ENCODE results near the gene HAGH.
A peak's percentile ranks its signal among the peaks of the same experiment; 100 is the strongest.

The HAGH gene

GRCh38 chr16:1771188-1771863 lies 55.3 kb downstream of the HAGH start, which contains the start of gene NME3:
Gene NME3, minus strand, starts transcription at chr16:1771543. Its CDS starts 9 bp downstream, at chr16:1771534.
- Histone ChIP-seq H2AFZ (ENCODE audit: low read depth) (peak within 1 kb of the TSS; percentile 41; the same call in 1 of the 2 replicates), H3K9ac (peak within 1 kb of the TSS; percentile 89), H3K4me3 (IDR thresholded peaks at IDR 0.05; ENCODE audit: insufficient read depth, low read depth, low read length) (no peak within 1 kb of the TSS), H3K27me3 (ENCODE audit: insufficient read depth, low read depth) (no peaks in the 10 kb centered on the region), H3K27ac (peak within 1 kb of the TSS; percentile 82), H4K20me1 (ENCODE audit: insufficient read depth) (no peaks in the 10 kb centered on the region), H3K4me2 (peak within 1 kb of the TSS; percentile 91), H3K4me1 (ENCODE audit: low read depth, poor library complexity, severe bottlenecking) (peaks cover 19% of the 10 kb centered on the region), H3K36me3 (ENCODE audit: insufficient read depth) (no peaks in the 10 kb centered on the region), H3K79me2 (ENCODE audit: insufficient read depth, low read depth) (peaks cover 41% of the 10 kb centered on the region)
- TF ChIP-seq CTCF (conservative IDR thresholded peaks at IDR 0.05; ENCODE audit: low read depth, low read length), result no peak

DNA sequence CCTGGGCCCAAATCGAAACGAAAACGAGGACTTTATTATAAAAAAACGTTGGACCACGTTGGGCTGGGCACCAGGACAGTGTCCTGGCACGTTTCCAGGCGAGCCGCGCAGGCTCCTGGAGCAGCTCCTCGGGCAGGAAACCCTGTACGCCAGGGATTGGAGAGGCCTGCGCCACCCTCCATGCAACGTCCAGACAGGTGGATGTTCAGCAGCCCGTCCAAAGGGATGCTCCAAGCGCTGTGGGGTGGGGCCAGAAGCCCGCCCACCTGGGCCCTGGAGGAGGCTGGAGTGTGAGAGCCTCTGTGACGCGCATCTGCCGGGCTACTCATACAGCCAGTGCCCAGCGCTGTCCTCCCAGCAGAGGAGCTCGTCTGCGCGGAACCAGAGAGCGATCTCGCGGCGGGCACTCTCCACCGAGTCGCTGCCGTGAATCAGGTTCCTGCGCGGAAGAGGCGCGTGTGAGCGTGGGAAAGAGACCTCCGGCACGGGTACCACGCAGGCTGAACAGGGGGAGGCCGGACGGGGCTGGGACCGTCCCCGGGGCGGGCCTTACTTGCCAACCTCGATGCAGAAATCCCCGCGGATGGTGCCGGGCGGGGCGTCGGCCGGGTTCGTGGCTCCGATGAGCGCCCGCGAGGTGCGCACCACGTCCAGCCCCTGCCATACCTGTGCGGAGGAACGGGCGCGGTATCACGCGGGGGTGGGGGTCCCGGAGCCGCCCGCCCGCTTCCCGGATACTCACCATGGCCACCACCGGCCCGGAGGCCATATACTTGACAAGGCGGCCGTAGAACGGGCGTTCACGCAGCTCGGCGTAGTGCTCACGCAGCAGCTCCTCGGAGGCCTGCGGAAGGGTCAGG lies 56.1 kb downstream of the HAGH start:
- H3K36me3 ChIP-seq (ENCODE audit: insufficient read depth), result no peaks in the 10 kb centered on the region
- H3K27me3 ChIP-seq (ENCODE audit: insufficient read depth, low read depth), result no peaks in the 10 kb centered on the region
- H3K4me3 ChIP-seq (IDR thresholded peaks at IDR 0.05; ENCODE audit: insufficient read depth, low read depth, low read length), result no peak overlapping the region
- no peaks in the 10 kb centered on the region for H4K20me1 ChIP-seq (ENCODE audit: insufficient read depth)
- H3K9ac ChIP-seq, result peak overlapping the region; percentile 89; the same call in 1 of the 2 replicates
- no peak overlapping the region for H2AFZ ChIP-seq (ENCODE audit: low read depth)
- peak overlapping the region; percentile 91 for H3K4me2 ChIP-seq
- H3K27ac ChIP-seq, result no peak overlapping the region; the same call in 1 of the 2 replicates
- no peak for TF ChIP-seq CTCF (conservative IDR thresholded peaks at IDR 0.05; ENCODE audit: low read depth, low read length)
- peaks cover 19% of the 10 kb centered on the region for H3K4me1 ChIP-seq (ENCODE audit: low read depth, poor library complexity, severe bottlenecking)
- H3K79me2 ChIP-seq (ENCODE audit: insufficient read depth, low read depth), result peaks cover 41% of the 10 kb centered on the region

DNA sequence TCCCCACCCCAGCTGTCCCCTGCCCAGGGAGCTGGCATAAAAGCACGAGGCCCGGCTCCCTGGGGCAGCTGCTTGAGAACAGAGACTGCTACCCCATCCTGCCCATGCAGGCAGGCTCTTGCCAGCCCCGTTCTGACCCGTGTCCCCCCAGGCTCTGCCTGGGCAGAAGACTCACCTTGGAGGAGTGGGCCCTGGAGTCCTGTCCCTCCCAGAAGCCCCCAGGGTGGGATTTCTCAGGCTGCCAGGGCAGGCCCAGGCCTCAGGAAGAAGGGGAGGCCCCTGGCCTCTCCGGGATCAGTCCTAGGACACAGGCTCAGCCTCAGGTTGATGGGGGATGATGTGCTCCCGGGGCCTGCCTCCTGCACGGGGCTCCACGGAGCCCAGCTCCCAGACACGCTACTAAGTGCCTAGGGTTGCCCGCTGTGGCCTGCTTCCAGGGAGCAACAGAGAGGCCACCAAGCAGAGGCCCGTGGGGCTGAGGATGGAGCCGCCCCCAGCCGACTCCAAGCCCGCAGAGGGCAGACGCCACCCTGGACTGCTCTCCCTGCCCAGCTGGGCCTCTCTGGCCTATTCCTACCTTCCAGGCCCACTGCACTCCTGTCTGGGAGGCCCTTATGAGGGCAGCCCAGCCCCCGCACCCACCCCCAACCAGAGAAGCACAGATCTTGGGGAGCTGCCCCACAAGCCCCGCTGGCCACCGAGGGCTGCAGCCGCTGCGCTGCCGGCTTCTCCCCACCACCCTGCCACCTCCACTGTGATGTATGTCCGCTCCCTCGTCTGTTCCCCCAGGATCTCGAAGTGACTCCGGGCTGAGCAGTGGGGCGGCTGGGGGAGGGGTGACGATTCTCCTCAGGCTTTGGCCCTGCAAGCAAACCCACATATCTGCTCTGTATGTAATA lies 57.0 kb downstream of the HAGH start:
- Histone ChIP-seq H3K4me1 (ENCODE audit: low read depth, poor library complexity, severe bottlenecking) (peaks cover 13% of the 10 kb centered on the region), H3K4me3 (IDR thresholded peaks at IDR 0.05; ENCODE audit: insufficient read depth, low read depth, low read length) (no peak overlapping the region)

More for the DNA sequence above, 57.0 kb downstream of the HAGH start:
- no peak overlapping the region for H2AFZ ChIP-seq (ENCODE audit: low read depth)
- H3K27ac ChIP-seq, result no peak overlapping the region
- H4K20me1 ChIP-seq (ENCODE audit: insufficient read depth), result no peaks in the 10 kb centered on the region
- 0 out of 2 replicates have a peak overlapping the region, but pooled peaks have one; percentile 91 for H3K4me2 ChIP-seq
- no peaks in the 10 kb centered on the region for H3K27me3 ChIP-seq (ENCODE audit: insufficient read depth, low read depth)
- no peak for TF ChIP-seq CTCF (conservative IDR thresholded peaks at IDR 0.05; ENCODE audit: low read depth, low read length)
- no peaks in the 10 kb centered on the region for H3K36me3 ChIP-seq (ENCODE audit: insufficient read depth)
- peaks cover 33% of the 10 kb centered on the region for H3K79me2 ChIP-seq (ENCODE audit: insufficient read depth, low read depth)
- H3K9ac ChIP-seq, result no peak overlapping the region

All from KMS-11 (cell line).